A549 (cell line): ENCODE data around the gene GABRA4. TPM values are rescaled to one million over a fixed set of nuclear protein-coding genes. Genes with fewer than 3 reads are reported as not detected.

ENCODE experiments used
- ATAC-seq, 2 experiments: fragments of 200-7000 bp in 1 of 2; fragments of >200 bp in 1 of 2; cut with Nextera tagmentation in 1 of 2; cut with Tn5 transposase in 1 of 2; 3 replicates each; pipeline versions ENCODE4 v1.8.0 to v1.9.1; 2018 to 2020; ENCODE audit warnings: mild to moderate bottlenecking in 1 of 2, moderate library complexity in 1 of 2
- CTCF ChIA-PET: fragments of 300-600 bp; sonication (Branson Sonifier 250); formaldehyde crosslinking; extraction: SDS; loops from one replicate; lab custom pipeline; 2021; ENCODE audit warnings: antibody characterized with exemption, inconsistent platforms; lab: Yijun Ruan, JAX
- POLR2A ChIA-PET: fragments of 350-600 bp; formaldehyde crosslinking; extraction: SDS; loops from one replicate; lab custom pipeline; 2021; ENCODE audit warnings: antibody characterized with exemption, inconsistent platforms; lab: Yijun Ruan, JAX
- DNase-seq, 2 experiments: peaks; one replicate each; pipeline versions ENCODE4 v3.0.0 to v3.0.0-alpha.2; 2011 to 2016; ENCODE audit warnings: low read depth in 1 of 2, low spot score in 1 of 2
- FAIRE-seq: peaks from 2 replicates; lab custom pipeline; 2011; peaks lifted over from hg19 to GRCh38; lab: Jason Lieb, UNC
- H3K27ac ChIP-seq, 2 experiments: fragments of >200 bp; sonication (Bioruptor Twin); formaldehyde crosslinking; 3 replicates each; pipeline ENCODE4 v1.5.1; 2016 to 2017
- H3K4me1 ChIP-seq: fragments of >200 bp; sonication (Bioruptor Twin); formaldehyde crosslinking; 3 replicates; pipeline ENCODE4 v1.6.1; 2016
- H3K4me2 ChIP-seq: fragments of >200 bp; sonication (Bioruptor Twin); formaldehyde crosslinking; 3 replicates; pipeline ENCODE4 v1.6.1; 2016
- H3K4me3 ChIP-seq: fragments of >200 bp; sonication (Bioruptor Twin); formaldehyde crosslinking; 3 replicates; pipeline ENCODE4 v1.5.1; 2016
- H3K9me3 ChIP-seq: fragments of >200 bp; sonication (Bioruptor Twin); formaldehyde crosslinking; 3 replicates; pipeline ENCODE4 v1.6.1; 2016
- BHLHE40 ChIP-seq: IDR thresholded peaks from 2 replicates; pipeline ENCODE4 v1.6.1; 2012; ENCODE audit warnings: low read depth, low read length, inconsistent platforms
- CHD2 ChIP-seq: fragments of 150-350 bp; IDR thresholded peaks from 2 replicates; pipeline ENCODE4 v1.6.1; 2014; ENCODE audit warnings: low read length; ENCODE audit not compliant: partially characterized antibody
- CHD4 ChIP-seq: fragments of 200-600 bp; sonication (generic); IDR thresholded peaks from 2 replicates; pipeline ENCODE4 v1.6.1; 2016; ENCODE audit warnings: antibody characterized with exemption, mild to moderate bottlenecking, borderline replicate concordance
- CTCF ChIP-seq: fragments of >200 bp; sonication (Bioruptor Twin); formaldehyde crosslinking; IDR thresholded peaks from 3 replicates; pipeline ENCODE4 v1.5.1; 2016
- EHF ChIP-seq: fragments of 250-450 bp; sonication (Bioruptor Pico); IDR thresholded peaks from 2 replicates; pipeline ENCODE4 v1.5.0; 2020; ENCODE audit warnings: mild to moderate bottlenecking
- EP300 ChIP-seq, 2 experiments: fragments of >200 bp; sonication (Bioruptor Twin); formaldehyde crosslinking; IDR thresholded peaks; 2 replicates in 1 of 2; 3 replicates in 1 of 2; pipeline ENCODE4 v1.6.1; 2016 to 2017
- FOSB ChIP-seq: fragments of 250-450 bp; sonication (Bioruptor Pico); IDR thresholded peaks from 2 replicates; pipeline ENCODE4 v1.5.0; 2020; ENCODE audit warnings: mild to moderate bottlenecking, moderate library complexity
- FOSL2 ChIP-seq, 2 experiments: fragments of 450-650 bp in 1 of 2; fragments of >200 bp in 1 of 2; sonication (Bioruptor Twin) in 1 of 2; formaldehyde crosslinking; IDR thresholded peaks; 2 replicates each; pipeline versions ENCODE4 v1.5.0 to v1.6.1; 2016 to 2020; ENCODE audit warnings: mild to moderate bottlenecking in 1 of 2, moderate library complexity in 1 of 2
- FOXS1 ChIP-seq: fragments of 250-450 bp; sonication (Bioruptor Pico); IDR thresholded peaks from 2 replicates; pipeline ENCODE4 v1.5.0; 2020; ENCODE audit warnings: mild to moderate bottlenecking, moderate library complexity
- GATA3 ChIP-seq: IDR thresholded peaks from 2 replicates; pipeline ENCODE4 v1.6.1; 2012; ENCODE audit warnings: borderline replicate concordance
- HDAC2 ChIP-seq: fragments of 200-600 bp; sonication (generic); IDR thresholded peaks from 2 replicates; pipeline ENCODE4 v1.6.1; 2016
- HES2 ChIP-seq: fragments of >200 bp; sonication (Bioruptor Twin); formaldehyde crosslinking; IDR thresholded peaks from 2 replicates; pipeline ENCODE4 v1.6.1; 2016
- HOXB13 ChIP-seq: fragments of 250-450 bp; sonication (Bioruptor Pico); IDR thresholded peaks from 2 replicates; pipeline ENCODE4 v1.5.0; 2020; ENCODE audit warnings: low read depth, mild to moderate bottlenecking, moderate library complexity
- HOXB5 ChIP-seq: fragments of 250-450 bp; sonication (Bioruptor Pico); IDR thresholded peaks from 2 replicates; pipeline ENCODE4 v1.5.0; 2020; ENCODE audit warnings: mild to moderate bottlenecking, moderate library complexity
- JUNB ChIP-seq: fragments of >200 bp; sonication (Bioruptor Twin); formaldehyde crosslinking; IDR thresholded peaks from 2 replicates; pipeline ENCODE4 v1.6.1; 2016
- MAFK ChIP-seq: fragments of 450-650 bp; IDR thresholded peaks from 2 replicates; pipeline ENCODE4 v1.6.1; 2014; ENCODE audit not compliant: partially characterized antibody
- MAX ChIP-seq: IDR thresholded peaks from 2 replicates; pipeline ENCODE4 v1.6.1; 2012
- PBX3 ChIP-seq: IDR thresholded peaks from 2 replicates; pipeline ENCODE4 v1.6.1; 2012
- RAD21 ChIP-seq, 2 experiments: fragments of >200 bp in 1 of 2; sonication (Bioruptor Twin) in 1 of 2; formaldehyde crosslinking in 1 of 2; IDR thresholded peaks in 1 of 2; conservative IDR thresholded peaks in 1 of 2; 2 replicates in 1 of 2; 3 replicates in 1 of 2; pipeline ENCODE4 v1.6.1; 2012 to 2018; ENCODE audit warnings: inconsistent platforms in 1 of 2
- RCOR1 ChIP-seq: fragments of 150-350 bp; IDR thresholded peaks from 2 replicates; pipeline ENCODE4 v1.6.1; 2014; ENCODE audit warnings: antibody characterized with exemption, low read length, low read depth
- RFX5 ChIP-seq: fragments of 450-650 bp; IDR thresholded peaks from 2 replicates; pipeline ENCODE4 v1.7.1; 2014; ENCODE audit warnings: antibody characterized with exemption, mild to moderate bottlenecking, moderate library complexity
- RNF2 ChIP-seq: fragments of 200-600 bp; sonication (generic); IDR thresholded peaks from 2 replicates; pipeline ENCODE4 v1.6.1; 2016; ENCODE audit warnings: low read depth, mild to moderate bottlenecking, antibody characterized with exemption, moderate library complexity, borderline replicate concordance
- SMC3 ChIP-seq: fragments of >200 bp; sonication (Bioruptor Twin); formaldehyde crosslinking; IDR thresholded peaks from 3 replicates; pipeline ENCODE4 v1.6.1; 2018; ENCODE audit warnings: inconsistent platforms
- TP53 ChIP-seq: fragments of 250-450 bp; sonication (Bioruptor Pico); IDR thresholded peaks from 2 replicates; pipeline ENCODE4 v1.5.0; 2021; ENCODE audit warnings: mild to moderate bottlenecking, moderate library complexity
- ZC3H11A ChIP-seq: fragments of 450-650 bp; IDR thresholded peaks from 2 replicates; pipeline ENCODE4 v1.6.1; 2014; ENCODE audit warnings: antibody characterized with exemption, mild to moderate bottlenecking
- ZFP36 ChIP-seq: fragments of 450-650 bp; IDR thresholded peaks from 2 replicates; pipeline ENCODE4 v1.6.1; 2014; ENCODE audit warnings: borderline replicate concordance; ENCODE audit not compliant: partially characterized antibody
- WGBS: methylation state at CpG from one replicate; pipeline ENCODE4 v1.1.6; 2017; ENCODE audit errors: missing lambda C conversion rate; 5-methylcytosine and 5-hydroxymethylcytosine counted together
- polyA plus RNA-seq, 4 experiments: library from polyadenylated mRNA; depleted of rRNA in 3 of 4; stranded (reverse); fragments of >200 nt; fragmentation: RNase III in 1 of 4; extraction: RNeasy Plus Mini Kit Qiagen cat#74134 plus additional on column Dnase treatment in 1 of 4; gene quantifications; 2 replicates in 3 of 4; 3 replicates in 1 of 4; pipeline ENCODE4 v1.2.3, GENCODE V29; 2011 to 2017

Gene GABRA4
- polyA plus RNA-seq, 2 of the 4 experiments (the other 2 are of a cell fraction), result not detected

- H3K27ac ChIP-seq, result no peak overlapping the region
- ChIA-PET POLR2A (no interaction called here), CTCF (no interaction called here)
- TF ChIP-seq CTCF (no peak), BHLHE40 (no peak), MAX (no peak), PBX3 (no peak), RAD21 (conservative IDR thresholded peaks at IDR 0.05 in 1 of 2, IDR thresholded peaks at IDR 0.05 in 1 of 2) (no peak), RNF2 (no peak), SMC3 (no peak), CHD4 (no peak), HDAC2 (no peak), EHF (CRISPR knock-in tag) (no peak), FOSB (CRISPR knock-in tag) (no peak), HOXB13 (CRISPR knock-in tag) (no peak), TP53 (CRISPR knock-in tag) (no peak), HES2 (no peak), RFX5 (no peak), JUNB (no peak), HOXB5 (CRISPR knock-in tag) (no peak), CHD2 (no peak), ZC3H11A (no peak)
- DNase-seq (no peak), ATAC-seq (no peak), FAIRE-seq (no peak)
- H3K4me3 ChIP-seq, result no peak overlapping the region
- no peaks in the 10 kb centered on the region for H3K9me3 ChIP-seq
- H3K4me1 ChIP-seq, result no peaks in the 10 kb centered on the region
- 5% methylated on average over 2 of the region's 2 CpGs for WGBS
- H3K4me2 ChIP-seq, result no peak overlapping the region
Observed at GRCh38 chr4:47010912-47011446, 17.6 kb upstream of the GABRA4 start.

GRCh38 chr4:47010347-47010911 lies 17.0 kb upstream of the GABRA4 start:
- H3K4me3 ChIP-seq, result no peak overlapping the region
- DNase-seq (no peak), ATAC-seq (no peak), FAIRE-seq (no peak)
- no peaks in the 10 kb centered on the region for H3K9me3 ChIP-seq
- H3K4me2 ChIP-seq, result no peak overlapping the region
- POLR2A ChIA-PET, result no interaction called here
- no peaks in the 10 kb centered on the region for H3K4me1 ChIP-seq
- TF ChIP-seq JUNB (no peak), RNF2 (no peak), EP300 (IDR thresholded peaks at IDR 0.05) (no peak), HOXB5 (CRISPR knock-in tag) (no peak), MAX (no peak), GATA3 (no peak), CHD4 (no peak), FOXS1 (CRISPR knock-in tag) (no peak), MAFK (no peak), ZFP36 (no peak), RCOR1 (no peak), FOSL2 (IDR thresholded peaks at IDR 0.05) (no peak), FOSL2 (CRISPR knock-in tag; IDR thresholded peaks at IDR 0.05) (no peak)
- no peak overlapping the region for H3K27ac ChIP-seq
- CTCF ChIA-PET, result no interaction called here
